Hepatocyte (in vitro differentiated cells): ENCODE results near the gene RGR.

ENCODE experiments used
- CTCF ChIP-seq: fragments of 200-600 bp; sonication (generic); IDR thresholded peaks from 2 replicates; pipeline ENCODE4 v1.5.1; 2016; ENCODE audit warnings: antibody characterized with exemption, mild to moderate bottlenecking; ENCODE audit not compliant: poor library complexity
- EZH2 ChIP-seq: fragments of 200-600 bp; sonication (generic); IDR thresholded peaks from 2 replicates; pipeline ENCODE4 v1.6.1; 2016; ENCODE audit warnings: antibody characterized with exemption, mild to moderate bottlenecking, borderline replicate concordance
- EZH2phosphoT487 ChIP-seq: fragments of 200-600 bp; sonication (generic); IDR thresholded peaks from one replicate; pipeline ENCODE4 v1.6.1; 2018; ENCODE audit warnings: antibody characterized with exemption, mild to moderate bottlenecking, low read depth, moderate library complexity; ENCODE audit not compliant: unreplicated experiment, severe bottlenecking

- TF ChIP-seq CTCF (no peak), EZH2 (no peak), EZH2phosphoT487 (no peak)
Observed at GRCh38 chr10:84235096-84235495, 9.8 kb upstream of the RGR start.
